ENCODE measurements around the gene NUDT21. TPM values are rescaled to one million over a fixed set of nuclear protein-coding genes. Genes with fewer than 3 reads are reported as not detected.

The NUDT21 gene
- polyA plus RNA-seq, 3 donors, result 33.0 to 65.0 (median 55.9) TPM

- peaks cover 2% of the 10 kb centered on the region for H3K4me1 Mint-ChIP-seq
- no CpG with 5 or more reads among the region's 2 CpGs for WGBS (ENCODE audit: insufficient coverage)
Measured at GRCh38 chr16:56475201-56475600, 24.1 kb upstream of the NUDT21 start.

GRCh38 chr16:56470666-56471065 is 19.5 kb upstream of the NUDT21 start:
- Histone ChIP-seq H4K20me1 (ENCODE audit: insufficient read depth, low read length) (no peaks in the 10 kb centered on the region), H3K9ac (ENCODE audit: insufficient read depth, low read length, poor library complexity, severe bottlenecking) (no peak overlapping the region), H3K4me2 (replicated peaks; ENCODE audit: extremely low read depth, low read length, poor library complexity, severe bottlenecking) (no peak overlapping the region), H3K36me3 (replicated peaks in 1 of 2; ENCODE audit: control insufficient read depth in 1 of 2, insufficient read depth in 2 of 2, low read length in 2 of 2) (peaks cover 88 to 100% of the 10 kb centered on the region in 2 donors), H3K27me3 (ENCODE audit: control insufficient read depth in 2 of 2, insufficient read depth in 2 of 2, low read length in 2 of 2) (no peaks in the 10 kb centered on the region), H3K9me3 (replicated peaks in 1 of 2; ENCODE audit: control insufficient read depth in 1 of 2, insufficient read depth in 1 of 2, low read length in 2 of 2) (no peaks in the 10 kb centered on the region), H2AFZ (ENCODE audit: insufficient read depth, low read depth, low read length, poor library complexity, severe bottlenecking) (no peak overlapping the region), H3K4me1 (ENCODE audit: control insufficient read depth in 1 of 2, insufficient read depth in 2 of 2, low read length in 2 of 2) (no peaks in the 10 kb centered on the region), H3K79me2 (ENCODE audit: insufficient read depth, low read length) (no peaks in the 10 kb centered on the region), H3K4me3 (replicated peaks in 1 of 3; ENCODE audit: low read depth in 2 of 3, low read length in 3 of 3) (no peak overlapping the region), H3K27ac (ENCODE audit: low read depth in 1 of 2, low read length in 2 of 2) (no peak overlapping the region)
- H3K4me1 Mint-ChIP-seq, result no peaks in the 10 kb centered on the region
- H3K4me3 Mint-ChIP-seq, result no peak overlapping the region
- no peak for DNase-seq
- WGBS (ENCODE audit: insufficient coverage), result no CpG with 5 or more reads among the region's 1 CpG
- H3K27me3 Mint-ChIP-seq (ENCODE audit: low read depth in 3 of 3), result no peaks in the 10 kb centered on the region
- no peak for TF ChIP-seq CTCF (IDR thresholded peaks at IDR 0.05)
- peaks cover 84 to 99% of the 10 kb centered on the region in 2 donors for H3K36me3 Mint-ChIP-seq
- H3K9me3 Mint-ChIP-seq, result no peaks in the 10 kb centered on the region
- intact Hi-C loops (cut with micrococcal nuclease), result no loop called here
- H3K27ac Mint-ChIP-seq, result no peak overlapping the region

More at GRCh38 chr16:56475201-56475600, 24.1 kb upstream of the NUDT21 start:
- H3K9me3 Mint-ChIP-seq, result no peaks in the 10 kb centered on the region
- Histone ChIP-seq H3K27me3 (ENCODE audit: control insufficient read depth in 2 of 2, insufficient read depth in 2 of 2, low read length in 2 of 2) (no peaks in the 10 kb centered on the region), H3K4me2 (replicated peaks; ENCODE audit: extremely low read depth, low read length, poor library complexity, severe bottlenecking) (no peak overlapping the region), H3K9ac (ENCODE audit: insufficient read depth, low read length, poor library complexity, severe bottlenecking) (no peak overlapping the region), H3K9me3 (replicated peaks in 1 of 2; ENCODE audit: control insufficient read depth in 1 of 2, insufficient read depth in 1 of 2, low read length in 2 of 2) (no peaks in the 10 kb centered on the region), H3K4me3 (replicated peaks in 1 of 3; ENCODE audit: low read depth in 2 of 3, low read length in 3 of 3) (no peak overlapping the region), H3K27ac (ENCODE audit: low read depth in 1 of 2, low read length in 2 of 2) (no peak overlapping the region), H3K36me3 (replicated peaks in 1 of 2; ENCODE audit: control insufficient read depth in 1 of 2, insufficient read depth in 2 of 2, low read length in 2 of 2) (peaks cover 81 to 98% of the 10 kb centered on the region in 2 donors), H4K20me1 (ENCODE audit: insufficient read depth, low read length) (no peaks in the 10 kb centered on the region), H3K4me1 (ENCODE audit: control insufficient read depth in 1 of 2, insufficient read depth in 2 of 2, low read length in 2 of 2) (no peaks in the 10 kb centered on the region), H2AFZ (ENCODE audit: insufficient read depth, low read depth, low read length, poor library complexity, severe bottlenecking) (no peak overlapping the region), H3K79me2 (ENCODE audit: insufficient read depth, low read length) (no peaks in the 10 kb centered on the region)
- H3K27ac Mint-ChIP-seq, result no peak overlapping the region
- intact Hi-C loops (cut with micrococcal nuclease), result no loop called here
- DNase-seq, result no peak
- H3K36me3 Mint-ChIP-seq, result peaks cover 76 to 96% of the 10 kb centered on the region in 2 donors
- no peak overlapping the region for H3K4me3 Mint-ChIP-seq
- TF ChIP-seq CTCF (IDR thresholded peaks at IDR 0.05), result no peak
- H3K27me3 Mint-ChIP-seq (ENCODE audit: low read depth in 3 of 3), result no peaks in the 10 kb centered on the region
